ELR (cell line): ENCODE results near the gene BSN.
"Not testable (repeated sequence)": the region's sequence is repeated elsewhere in the genome, so short reads cannot be mapped to it uniquely, and the experiment has no call there.

Experiments used
- DNase-seq: peaks from one replicate; pipeline ENCODE4 v3.0.0-alpha.2; 2015; ENCODE audit warnings: low read depth

Gene BSN

GRCh38 chr3:49695350-49696015, 141.2 kb downstream of the BSN start:
- not testable (repeated sequence) for DNase-seq

DNA sequence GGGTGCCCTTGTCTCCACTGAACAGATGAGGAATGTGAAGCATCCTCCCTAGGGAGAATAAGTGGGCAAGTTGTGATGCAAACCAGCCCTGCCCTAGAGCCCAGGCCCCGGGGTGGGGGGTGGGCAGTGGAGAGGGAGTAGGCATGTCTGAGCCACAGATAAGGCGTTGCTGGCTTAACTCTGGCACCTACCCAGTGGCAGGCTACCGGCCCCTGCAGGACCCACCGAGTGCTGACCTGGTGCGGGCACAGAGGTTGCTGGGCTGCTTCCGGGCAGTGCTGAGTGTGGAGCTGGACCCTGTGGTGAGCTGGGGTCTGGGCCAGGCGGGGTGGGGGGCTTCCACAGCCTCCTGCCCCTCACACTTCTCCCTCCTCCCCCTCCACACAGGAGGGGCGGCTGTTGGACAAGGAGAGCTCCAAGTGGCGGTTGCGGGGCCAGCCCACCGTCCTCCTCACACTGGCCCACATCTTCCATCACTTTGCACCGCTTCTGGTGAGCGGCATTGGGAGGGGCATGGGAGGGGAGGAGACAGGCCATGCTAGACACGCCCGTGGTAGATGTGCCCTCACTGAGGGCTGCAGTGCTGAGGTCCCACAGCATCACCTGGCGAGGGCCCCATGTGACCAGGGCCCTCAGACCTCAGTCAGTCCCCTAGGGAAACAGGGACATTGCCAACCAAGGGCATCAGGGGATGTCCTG, 145.2 kb downstream of the BSN start:
- DNase-seq, result no peak

- no peak for DNase-seq
These were observed 145.7 kb downstream of the BSN start for GRCh38 chr3:49700014-49700413.

DNA sequence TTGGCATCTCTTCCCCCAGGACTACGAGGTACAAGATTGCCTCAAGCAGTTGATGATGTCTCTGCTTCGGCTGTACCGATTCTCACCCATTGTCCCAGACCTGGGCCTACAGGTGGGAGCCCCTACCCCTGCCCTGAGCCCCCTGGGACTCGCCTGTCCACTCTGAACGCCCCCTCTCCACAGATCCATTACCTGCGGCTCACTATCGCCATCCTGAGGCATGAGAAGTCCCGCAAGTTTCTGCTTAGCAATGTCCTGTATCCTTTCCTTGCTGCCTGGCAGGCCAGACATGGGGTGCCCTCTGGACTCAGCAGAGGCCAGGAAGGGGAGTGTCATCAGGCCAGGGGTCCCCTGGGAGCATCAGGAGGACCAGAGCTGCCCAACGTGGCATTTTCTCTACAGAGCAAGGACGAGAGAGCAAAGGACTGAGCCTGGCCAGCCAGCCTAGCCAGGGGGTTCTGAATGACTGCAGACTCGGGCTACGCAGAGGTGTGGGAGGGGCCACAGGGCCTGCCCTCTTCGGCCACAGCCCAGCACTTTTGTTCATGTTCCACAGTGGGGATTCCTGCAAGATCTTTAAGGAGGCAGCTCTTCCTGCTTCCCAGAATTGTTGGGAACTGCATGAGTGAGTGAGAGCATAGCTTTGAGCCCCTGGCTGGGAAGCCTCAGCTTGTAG, 146.3 kb downstream of the BSN start:
- DNase-seq, result no peak

- DNase-seq, result peak; percentile 32
These were observed 147.3 kb downstream of the BSN start for GRCh38 chr3:49701388-49702077.

DNA sequence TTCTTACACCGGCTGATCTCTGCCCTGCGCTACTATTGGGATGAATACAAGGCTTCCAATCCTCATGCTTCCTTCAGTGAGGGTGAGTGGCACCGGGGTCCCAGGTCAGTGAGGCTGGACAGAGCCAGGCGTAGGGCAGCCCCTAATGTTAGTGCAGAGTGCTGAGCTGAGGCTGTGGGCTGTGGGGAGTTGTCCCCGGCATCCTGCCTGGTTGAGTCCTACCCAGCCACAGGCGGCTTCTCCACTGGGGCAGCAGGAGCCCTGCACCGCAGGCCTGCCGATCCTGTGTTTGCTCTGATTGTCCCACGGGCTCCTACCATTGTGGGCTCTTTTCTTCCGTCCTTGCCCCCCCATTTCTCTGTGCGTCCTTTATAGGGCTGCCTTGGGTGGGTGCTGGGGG, 148.4 kb downstream of the BSN start:
- DNase-seq, result no peak

- peak; percentile 74 for DNase-seq
These were observed 149.2 kb downstream of the BSN start for GRCh38 chr3:49703443-49703927.

DNA sequence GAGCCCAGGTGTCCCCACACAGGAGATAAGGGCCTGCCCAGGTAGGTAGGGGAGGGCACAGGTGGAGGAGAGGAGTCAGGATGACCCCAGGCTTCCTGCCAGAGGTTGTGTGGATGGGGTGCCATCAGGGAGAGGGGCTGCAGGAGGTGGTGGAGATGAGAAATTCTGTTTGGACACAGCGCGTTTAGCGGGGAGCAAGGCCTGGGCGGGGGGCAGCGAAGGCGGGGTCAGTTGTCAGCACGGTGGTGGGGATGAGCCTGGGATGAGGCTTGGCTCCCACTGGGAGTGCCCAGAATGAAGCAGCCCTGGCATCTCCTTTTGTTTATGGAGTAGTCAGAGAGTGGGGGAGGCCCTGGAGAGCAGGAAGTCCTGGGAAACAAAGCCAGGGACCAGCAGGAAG, 149.7 kb downstream of the BSN start:
- no peak for DNase-seq

DNA sequence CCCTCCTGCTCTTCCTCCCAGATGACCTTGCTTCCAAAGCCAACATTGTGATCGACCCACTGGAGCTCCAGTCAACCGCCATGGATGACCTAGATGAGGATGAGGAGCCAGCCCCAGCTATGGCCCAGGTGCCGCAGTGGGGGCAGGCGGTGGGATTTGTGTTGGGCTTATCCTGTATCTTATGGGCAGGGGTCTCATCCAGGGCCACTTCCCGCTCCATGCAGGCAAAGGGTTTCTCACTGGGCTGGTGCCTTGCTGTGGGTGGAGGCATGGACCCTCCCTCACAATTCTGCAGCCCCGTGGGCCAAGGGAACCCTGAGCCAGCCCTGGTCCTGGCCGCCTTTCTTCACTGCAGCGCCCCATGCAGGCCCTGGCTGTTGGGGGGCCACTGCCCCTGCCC, 150.4 kb downstream of the BSN start:
- DNase-seq, result no peak

DNA sequence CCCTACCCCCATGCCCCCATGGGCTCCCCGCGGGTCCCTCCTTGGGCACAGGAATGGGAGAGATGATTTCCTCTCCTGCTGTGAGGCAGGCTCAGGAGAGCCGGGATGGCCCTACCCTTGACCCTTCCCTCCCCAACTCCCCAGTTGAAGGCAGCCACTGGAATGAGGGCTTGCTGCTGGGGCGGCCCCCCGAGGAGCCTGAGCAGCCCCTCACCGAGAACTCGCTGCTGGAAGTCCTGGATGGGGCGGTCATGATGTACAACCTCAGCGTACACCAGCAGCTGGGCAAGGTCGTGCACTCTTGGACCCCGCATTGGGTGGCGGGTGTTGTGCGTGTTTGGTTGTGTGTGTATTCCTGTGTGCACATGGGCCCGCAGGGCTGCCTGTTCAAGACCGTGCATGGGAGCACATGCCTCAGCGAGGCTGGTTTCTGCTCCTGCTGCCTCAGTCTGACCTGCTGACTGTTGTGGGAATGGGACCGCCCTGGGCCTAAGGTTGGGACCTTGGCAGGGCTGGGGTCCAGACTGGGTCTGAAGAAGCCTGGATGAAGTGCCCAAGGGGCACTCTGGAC, 151.2 kb downstream of the BSN start:
- no peak for DNase-seq

DNA sequence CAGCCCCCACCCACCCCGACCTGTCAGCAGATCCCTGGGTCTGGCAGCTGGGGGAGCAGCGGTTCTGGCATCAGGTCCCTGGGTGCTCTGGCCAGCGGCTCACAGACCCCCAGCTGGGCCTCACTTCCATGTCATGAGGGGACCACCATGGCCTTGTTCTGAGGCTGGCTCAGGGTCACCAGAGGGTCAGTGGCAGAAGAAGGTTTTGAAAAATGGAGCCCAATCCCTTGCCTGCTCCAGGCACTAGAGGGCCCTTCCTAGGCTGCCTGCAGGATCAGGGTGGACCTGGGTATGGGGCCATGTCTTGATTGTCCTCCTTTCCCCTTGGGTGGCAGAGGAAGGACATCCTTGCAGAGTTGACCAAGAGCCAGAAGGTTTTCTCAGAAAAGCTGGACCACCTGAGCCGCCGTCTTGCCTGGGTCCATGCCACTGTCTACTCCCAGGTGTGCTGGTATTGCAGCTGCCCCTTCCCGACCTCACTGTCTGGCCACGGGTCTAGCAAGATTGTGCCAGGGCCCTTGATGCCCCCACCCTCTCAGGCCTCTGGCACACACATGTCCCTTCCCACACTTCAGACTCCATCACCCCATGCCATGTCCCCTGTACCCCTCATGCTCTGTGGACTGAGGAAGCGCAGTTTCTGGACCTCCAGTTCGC, 152.3 kb downstream of the BSN start:
- DNase-seq, result no peak

DNA sequence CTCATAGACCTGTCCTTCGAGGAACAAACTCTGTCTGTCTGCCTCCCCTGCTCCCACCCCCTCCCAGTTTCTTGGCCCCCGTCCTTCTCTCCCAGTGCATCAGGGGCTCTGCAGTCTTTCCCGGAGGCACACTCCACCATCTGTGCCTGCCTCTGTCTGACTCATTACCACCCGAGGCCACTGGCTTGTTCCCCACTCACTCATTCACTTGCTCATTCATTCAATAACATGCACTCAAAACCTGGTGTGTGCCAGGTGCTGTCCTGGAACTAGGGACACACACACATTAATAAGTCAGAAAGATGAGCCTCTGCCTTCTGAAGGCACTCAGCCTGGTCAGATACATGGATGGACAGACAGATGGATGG, 152.8 kb downstream of the BSN start:
- DNase-seq, result peak; percentile 69

DNA sequence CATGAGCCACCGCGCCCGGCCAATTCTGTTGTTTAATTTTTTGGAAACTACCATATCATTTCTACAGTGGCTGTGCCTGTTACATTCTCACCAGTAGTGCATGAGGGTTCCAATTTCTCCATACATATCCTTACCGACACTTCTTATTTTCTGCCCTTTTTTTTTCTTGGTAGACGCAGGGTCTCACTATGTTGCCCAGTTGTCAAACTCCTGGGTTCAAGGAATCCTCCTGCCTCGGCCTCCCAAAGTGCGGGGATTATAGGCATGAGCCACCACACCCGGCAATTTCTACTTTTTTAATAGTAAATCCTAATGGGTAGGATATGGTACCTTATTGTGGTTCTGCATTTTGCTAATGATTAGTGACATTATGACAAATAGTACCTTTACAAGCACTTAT, 155.6 kb downstream of the BSN start:
- no peak for DNase-seq

GRCh38 chr3:49711489-49711888, 157.2 kb downstream of the BSN start:
- DNase-seq, result no peak

- DNase-seq, result no peak
These were observed 157.9 kb downstream of the BSN start for GRCh38 chr3:49712166-49712565.

DNA sequence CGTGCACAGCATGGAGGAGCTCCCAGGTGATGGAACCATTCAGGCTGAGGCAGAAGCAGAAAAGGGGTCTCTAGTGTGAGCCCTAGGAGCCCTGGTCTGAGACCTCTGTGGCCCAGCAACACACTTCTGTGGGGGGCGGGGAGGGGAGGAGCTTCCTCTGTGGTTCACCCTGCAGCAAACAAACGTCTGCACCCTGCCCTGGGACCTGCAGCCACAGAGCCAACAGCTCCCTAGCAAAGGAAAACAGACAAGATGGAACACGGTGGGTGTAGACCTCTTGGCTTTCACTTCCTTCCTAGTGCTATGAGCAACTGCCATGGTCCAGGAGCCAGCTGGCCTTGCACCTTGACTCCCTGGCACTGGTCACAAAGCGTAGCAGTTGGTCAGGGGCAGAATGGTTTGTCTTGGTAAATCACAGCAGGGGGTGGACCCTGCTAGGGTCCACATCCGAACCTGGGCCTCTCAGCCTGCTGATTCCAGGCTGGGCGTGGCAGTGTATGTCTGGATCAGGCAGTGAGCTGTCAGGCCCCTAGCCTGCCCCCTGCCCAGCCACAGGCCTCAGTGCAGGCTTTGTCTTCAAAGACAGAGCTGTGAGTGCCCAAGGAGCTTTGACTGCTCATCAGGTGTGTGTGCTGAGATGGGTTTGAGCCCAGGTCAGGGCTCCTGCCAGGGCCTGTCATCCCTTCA, 158.5 kb downstream of the BSN start:
- DNase-seq, result no peak

- no peak for DNase-seq
These were observed 159.2 kb downstream of the BSN start for GRCh38 chr3:49713336-49714105.

- DNase-seq, result no peak
These were observed 160.7 kb downstream of the BSN start for GRCh38 chr3:49714728-49715550.

DNA sequence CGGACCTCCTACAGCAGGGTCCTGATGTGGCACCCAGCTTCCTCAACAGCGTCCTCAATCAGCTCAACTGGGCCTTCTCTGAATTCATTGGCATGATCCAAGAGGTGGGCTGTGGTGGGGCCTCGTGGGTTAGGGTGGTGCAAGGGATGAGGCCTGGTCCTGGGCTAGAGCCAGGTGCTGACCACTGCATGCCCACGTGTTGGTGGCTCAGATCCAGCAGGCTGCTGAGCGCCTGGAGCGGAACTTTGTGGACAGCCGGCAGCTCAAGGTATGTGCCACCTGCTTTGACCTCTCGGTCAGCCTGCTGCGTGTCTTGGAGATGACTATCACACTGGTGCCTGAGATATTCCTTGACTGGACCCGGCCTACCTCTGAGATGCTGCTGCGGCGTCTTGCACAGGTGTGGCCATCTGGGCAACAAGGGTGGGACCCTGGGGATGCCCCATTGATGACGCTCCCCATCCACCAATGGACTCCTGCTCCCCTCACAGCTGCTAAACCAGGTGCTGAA, 161.4 kb downstream of the BSN start:
- no peak for DNase-seq
